Colonic mucosa (tissue), 4 donors: ENCODE results near the gene MAP2K1. TPM values are rescaled to one million over a fixed set of nuclear protein-coding genes. Genes with fewer than 3 reads are reported as not detected.

ENCODE experiments used
- DNase-seq: peaks from one replicate; pipeline ENCODE4 v3.0.0-alpha.2; 2020
- H3K27ac ChIP-seq: fragments of 200-600 bp; one replicate; pipeline ENCODE4 v1.8.0; 2021
- H3K27me3 ChIP-seq: fragments of 200-600 bp; one replicate; pipeline ENCODE4 v1.8.0; 2021
- H3K36me3 ChIP-seq: fragments of 200-600 bp; one replicate; pipeline ENCODE4 v1.8.0; 2021
- H3K4me1 ChIP-seq: fragments of 200-600 bp; one replicate; pipeline ENCODE4 v1.8.0; 2021; ENCODE audit warnings: mild to moderate bottlenecking
- H3K4me3 ChIP-seq: fragments of 200-600 bp; one replicate; pipeline ENCODE4 v1.8.0; 2021
- H3K9ac ChIP-seq, 2 donors: one replicate each; pipeline ENCODE4 v1.7.0; 2013; ENCODE audit warnings: control low read depth in 2 of 2, low read depth in 2 of 2, low read length in 2 of 2
- H3K9me3 ChIP-seq: fragments of 200-600 bp; one replicate; pipeline ENCODE4 v1.8.0; 2021
- CTCF ChIP-seq: fragments of 200-600 bp; IDR thresholded peaks from one replicate; pipeline ENCODE4 v1.8.0; 2022; ENCODE audit warnings: antibody characterized with exemption, mild to moderate bottlenecking
- intact Hi-C: fragments of 100-400 bp; cut with DNase I; formaldehyde crosslinking; loops from one replicate; pipeline ENCODE4 v1.14.1; 2022
- total RNA-seq, 2 donors: library from RNA; stranded (reverse); fragmentation: NEBNext Ultra II Directional in 1 of 2; extraction: Animal tissue kit (Norgen Biotek cat#: 25700) in 1 of 2; gene quantifications; one replicate each; pipeline ENCODE4 v1.2.1, GENCODE V29; 2021
- donor health status: healthy.
- donor health status: DM: no; HTN: no; CAD: no.
- donor health status: DM: no; HTN: no; CAD: no.

MAP2K1 gene
- total RNA-seq, 2 donors from 2014 or later, result 50.0 to 53.2 TPM

- no peak for TF ChIP-seq CTCF
- Histone ChIP-seq H3K4me3 (no peak overlapping the region), H3K36me3 (no peaks in the 10 kb centered on the region), H3K9ac (no peak overlapping the region), H3K27me3 (no peaks in the 10 kb centered on the region), H3K4me1 (no peaks in the 10 kb centered on the region), H3K27ac (no peak overlapping the region), H3K9me3 (no peaks in the 10 kb centered on the region)
- no peak for DNase-seq
- intact Hi-C loops, result no loop called here
Measured at GRCh38 chr15:66405007-66405406, 18.3 kb downstream of the MAP2K1 start.

GRCh38 chr15:66405615-66406014 is 18.9 kb downstream of the MAP2K1 start:
- Histone ChIP-seq H3K27me3 (no peaks in the 10 kb centered on the region), H3K4me1 (no peaks in the 10 kb centered on the region), H3K4me3 (no peak overlapping the region), H3K36me3 (no peaks in the 10 kb centered on the region), H3K27ac (no peak overlapping the region), H3K9me3 (no peaks in the 10 kb centered on the region), H3K9ac (no peak overlapping the region)
- intact Hi-C loops, result no loop called here
- no peak for DNase-seq
- no peak for TF ChIP-seq CTCF

GRCh38 chr15:66408254-66408653 is 21.5 kb downstream of the MAP2K1 start:
- H3K36me3 ChIP-seq, result no peaks in the 10 kb centered on the region
- H3K4me3 ChIP-seq, result no peak overlapping the region
- no peaks in the 10 kb centered on the region for H3K4me1 ChIP-seq
- H3K27me3 ChIP-seq, result no peaks in the 10 kb centered on the region
- no peak overlapping the region for H3K9ac ChIP-seq
- DNase-seq, result no peak
- H3K27ac ChIP-seq, result no peak overlapping the region
- H3K9me3 ChIP-seq, result no peaks in the 10 kb centered on the region
- no peak for TF ChIP-seq CTCF
- intact Hi-C loops, result no loop called here

GRCh38 chr15:66408675-66409282 is 22.1 kb downstream of the MAP2K1 start:
- intact Hi-C loops, result no loop called here
- H3K4me3 ChIP-seq, result no peak overlapping the region
- DNase-seq, result no peak
- no peaks in the 10 kb centered on the region for H3K9me3 ChIP-seq
- TF ChIP-seq CTCF, result no peak
- no peaks in the 10 kb centered on the region for H3K36me3 ChIP-seq
- H3K27ac ChIP-seq, result no peak overlapping the region
- no peaks in the 10 kb centered on the region for H3K27me3 ChIP-seq
- no peak overlapping the region for H3K9ac ChIP-seq
- no peaks in the 10 kb centered on the region for H3K4me1 ChIP-seq

- Histone ChIP-seq H3K9ac (no peak overlapping the region), H3K36me3 (no peaks in the 10 kb centered on the region), H3K4me3 (no peak overlapping the region), H3K9me3 (no peaks in the 10 kb centered on the region), H3K4me1 (no peaks in the 10 kb centered on the region), H3K27ac (no peak overlapping the region), H3K27me3 (no peaks in the 10 kb centered on the region)
- TF ChIP-seq CTCF, result no peak
- no peak for DNase-seq
- intact Hi-C loops, result no loop called here
Measured at GRCh38 chr15:66409565-66410108, 22.9 kb downstream of the MAP2K1 start.
